ENCODE results near the gene SNX6.

GRCh38 chr14:34660796-34661195, 30.8 kb upstream of the SNX6 start:
- TF ChIP-seq, protein P1, sequence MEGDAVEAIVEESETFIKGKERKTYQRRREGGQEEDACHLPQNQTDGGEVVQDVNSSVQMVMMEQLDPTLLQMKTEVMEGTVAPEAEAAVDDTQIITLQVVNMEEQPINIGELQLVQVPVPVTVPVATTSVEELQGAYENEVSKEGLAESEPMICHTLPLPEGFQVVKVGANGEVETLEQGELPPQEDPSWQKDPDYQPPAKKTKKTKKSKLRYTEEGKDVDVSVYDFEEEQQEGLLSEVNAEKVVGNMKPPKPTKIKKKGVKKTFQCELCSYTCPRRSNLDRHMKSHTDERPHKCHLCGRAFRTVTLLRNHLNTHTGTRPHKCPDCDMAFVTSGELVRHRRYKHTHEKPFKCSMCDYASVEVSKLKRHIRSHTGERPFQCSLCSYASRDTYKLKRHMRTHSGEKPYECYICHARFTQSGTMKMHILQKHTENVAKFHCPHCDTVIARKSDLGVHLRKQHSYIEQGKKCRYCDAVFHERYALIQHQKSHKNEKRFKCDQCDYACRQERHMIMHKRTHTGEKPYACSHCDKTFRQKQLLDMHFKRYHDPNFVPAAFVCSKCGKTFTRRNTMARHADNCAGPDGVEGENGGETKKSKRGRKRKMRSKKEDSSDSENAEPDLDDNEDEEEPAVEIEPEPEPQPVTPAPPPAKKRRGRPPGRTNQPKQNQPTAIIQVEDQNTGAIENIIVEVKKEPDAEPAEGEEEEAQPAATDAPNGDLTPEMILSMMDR (conservative IDR thresholded peaks at IDR 0.05; ENCODE audit: low read depth in 2 of 2): no peak
- no peak for TF ChIP-seq POLR2AphosphoS5 (IDR thresholded peaks at IDR 0.05; ENCODE audit: low read depth)
- no peak for TF ChIP-seq REST (IDR thresholded peaks at IDR 0.05; ENCODE audit: unreplicated experiment)
- TF ChIP-seq CREB1 (CRISPR knock-in tag; IDR thresholded peaks at IDR 0.05; ENCODE audit: low read depth): no peak
- no peak for TF ChIP-seq EZH2 (IDR thresholded peaks at IDR 0.05; ENCODE audit: low read depth, unreplicated experiment)
- TF ChIP-seq EZH2phosphoT487 (IDR thresholded peaks at IDR 0.05; ENCODE audit: unreplicated experiment): no peak
- TF ChIP-seq ZNF331 (CRISPR knock-in tag; IDR thresholded peaks at IDR 0.05; ENCODE audit: low read depth): no peak
- TF ChIP-seq NANOG (IDR thresholded peaks at IDR 0.05; ENCODE audit: borderline replicate concordance): no peak
- TF ChIP-seq JUNB (IDR thresholded peaks at IDR 0.05; ENCODE audit: unreplicated experiment): no peak
- TF ChIP-seq ETS1 (IDR thresholded peaks at IDR 0.05): no peak
- no peak for TF ChIP-seq ZNF462 (CRISPR knock-in tag; IDR thresholded peaks at IDR 0.05)
- no peak for TF ChIP-seq ZNF114 (CRISPR knock-in tag; IDR thresholded peaks at IDR 0.05)
